ENCODE results near the gene HNRNPM. TPM values are rescaled to one million over a fixed set of nuclear protein-coding genes. Genes with fewer than 3 reads are reported as not detected.

Gene HNRNPM
- total RNA-seq, 1 experiment from 2014 or later: 468 TPM

DNA sequence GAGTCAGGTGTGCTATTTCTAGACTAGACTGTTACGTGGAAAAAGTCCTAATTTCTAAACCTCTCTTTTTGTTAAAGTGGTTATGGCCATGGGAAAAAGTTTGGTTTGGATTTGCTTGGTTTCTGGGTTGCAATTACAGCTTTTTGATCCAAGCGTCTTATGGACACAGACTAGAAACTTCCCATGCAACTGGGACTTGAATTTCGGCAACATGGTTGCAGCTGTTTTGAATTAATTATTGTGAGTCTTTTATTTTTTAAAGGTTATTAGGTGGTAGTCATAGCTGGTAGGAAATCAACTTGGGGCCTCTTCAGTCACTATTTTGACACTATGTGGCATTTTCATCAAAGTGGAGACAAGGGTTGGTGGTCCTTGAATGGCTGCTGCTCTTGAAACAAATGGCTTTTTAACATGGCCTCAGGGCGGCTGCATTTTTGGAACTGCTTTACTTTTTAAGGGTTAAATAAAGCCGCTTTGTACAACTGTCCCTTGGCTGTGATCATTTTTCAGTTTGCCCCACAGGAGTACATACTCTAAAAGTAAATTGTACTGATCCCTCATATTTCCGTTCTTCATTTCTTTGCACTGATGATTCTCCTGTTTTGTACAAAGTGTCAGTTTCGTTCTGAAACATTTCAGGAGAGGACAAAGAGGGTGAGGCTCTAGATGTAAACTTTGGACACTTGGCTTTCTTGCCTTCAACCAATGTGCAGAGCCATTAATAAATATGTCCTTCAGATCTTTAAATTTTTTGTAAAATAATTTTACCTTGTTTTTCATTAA is 15.9 kb downstream of the HNRNPM start:
- no peak overlapping the region for H3K18ac ChIP-seq (ENCODE audit: insufficient read length, low read depth, low read length)
- H3K9me3 ChIP-seq (ENCODE audit: control insufficient read depth, low read depth, low read length): no peaks in the 10 kb centered on the region
- no peak overlapping the region for H3K14ac ChIP-seq (ENCODE audit: insufficient read depth, low read length)
- DNase-seq: no peak
- H2BK5ac ChIP-seq (ENCODE audit: insufficient read length, low read length): no peak overlapping the region
- H3K4me3 Mint-ChIP-seq: no peak overlapping the region
- peaks cover 53 to 58% of the 10 kb centered on the region in 2 experiments for H3K4me1 Mint-ChIP-seq
- no peak overlapping the region for H4K8ac ChIP-seq (replicated peaks; ENCODE audit: insufficient read length, low read depth, low read length)
- no peak overlapping the region for H3T11ph ChIP-seq (ENCODE audit: low read length)
- H3K23ac ChIP-seq (ENCODE audit: insufficient read length, low read depth, low read length): no peak overlapping the region
- no peak overlapping the region; a peak in 1 of 7 replicates for H3K27ac Mint-ChIP-seq
- WGBS (ENCODE audit: extremely low coverage, insufficient read length, low lambda C conversion rate): no CpG with 5 or more reads among the region's 7 CpGs
- H3K4me2 ChIP-seq (ENCODE audit: insufficient read depth, insufficient read length, low read length): no peak overlapping the region
- peaks cover 38 to 78% (median 65%) of the 10 kb centered on the region in 3 experiments; a peak in 6 of 7 replicates for H3K36me3 Mint-ChIP-seq (ENCODE audit: insufficient read depth in 1 of 3, low read depth in 3 of 3)
- no peak overlapping the region for H2BK20ac ChIP-seq (ENCODE audit: low read depth, low read length, poor library complexity, severe bottlenecking)
- peaks cover 72% of the 10 kb centered on the region for H3K79me2 ChIP-seq (ENCODE audit: insufficient read depth, low read length)
- no peak overlapping the region for H3K9ac ChIP-seq (ENCODE audit: extremely low read depth, insufficient read length, low read length)
- H3K9me3 Mint-ChIP-seq: no peaks in the 10 kb centered on the region
- H3K27ac ChIP-seq (ENCODE audit: insufficient read length, low read depth, low read length): no peak overlapping the region
- H2AFZ ChIP-seq (ENCODE audit: low read length): no peak overlapping the region
- TF ChIP-seq, protein P1, sequence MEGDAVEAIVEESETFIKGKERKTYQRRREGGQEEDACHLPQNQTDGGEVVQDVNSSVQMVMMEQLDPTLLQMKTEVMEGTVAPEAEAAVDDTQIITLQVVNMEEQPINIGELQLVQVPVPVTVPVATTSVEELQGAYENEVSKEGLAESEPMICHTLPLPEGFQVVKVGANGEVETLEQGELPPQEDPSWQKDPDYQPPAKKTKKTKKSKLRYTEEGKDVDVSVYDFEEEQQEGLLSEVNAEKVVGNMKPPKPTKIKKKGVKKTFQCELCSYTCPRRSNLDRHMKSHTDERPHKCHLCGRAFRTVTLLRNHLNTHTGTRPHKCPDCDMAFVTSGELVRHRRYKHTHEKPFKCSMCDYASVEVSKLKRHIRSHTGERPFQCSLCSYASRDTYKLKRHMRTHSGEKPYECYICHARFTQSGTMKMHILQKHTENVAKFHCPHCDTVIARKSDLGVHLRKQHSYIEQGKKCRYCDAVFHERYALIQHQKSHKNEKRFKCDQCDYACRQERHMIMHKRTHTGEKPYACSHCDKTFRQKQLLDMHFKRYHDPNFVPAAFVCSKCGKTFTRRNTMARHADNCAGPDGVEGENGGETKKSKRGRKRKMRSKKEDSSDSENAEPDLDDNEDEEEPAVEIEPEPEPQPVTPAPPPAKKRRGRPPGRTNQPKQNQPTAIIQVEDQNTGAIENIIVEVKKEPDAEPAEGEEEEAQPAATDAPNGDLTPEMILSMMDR (conservative IDR thresholded peaks at IDR 0.05): no peak
- no peaks in the 10 kb centered on the region for H3K27me3 ChIP-seq (ENCODE audit: insufficient read depth, low read length)
- no peaks in the 10 kb centered on the region for H3K23me2 ChIP-seq (ENCODE audit: insufficient read length, low read depth, low read length, poor library complexity, severe bottlenecking)
- H2AK5ac ChIP-seq (ENCODE audit: insufficient read length, low read length): no peak overlapping the region
- H3K79me1 ChIP-seq (ENCODE audit: insufficient read depth, low read depth, low read length, poor library complexity, severe bottlenecking): peaks cover 11% of the 10 kb centered on the region
- no peak overlapping the region for H3K4ac ChIP-seq (ENCODE audit: low read depth, low read length)
- no peaks in the 10 kb centered on the region for H4K20me1 ChIP-seq (ENCODE audit: control insufficient read depth, insufficient read depth, insufficient read length)
- no peak overlapping the region for H3K56ac ChIP-seq (ENCODE audit: insufficient read length, low read depth, low read length)
- H2BK120ac ChIP-seq (ENCODE audit: low read depth, low read length, poor library complexity, severe bottlenecking): no peak overlapping the region
- H4K91ac ChIP-seq (ENCODE audit: insufficient read length, low read depth, low read length): no peak overlapping the region
- H2BK12ac ChIP-seq (ENCODE audit: insufficient read length, low read depth, low read length): no peak overlapping the region
- H3K27me3 Mint-ChIP-seq (ENCODE audit: low read depth): no peaks in the 10 kb centered on the region
- no peak overlapping the region for H2BK15ac ChIP-seq (ENCODE audit: low read depth, low read length)
- H4K5ac ChIP-seq (ENCODE audit: insufficient read length, low read depth, low read length): no peak overlapping the region
- H3K4me1 ChIP-seq (ENCODE audit: insufficient read depth, low read length): peaks cover 2% of the 10 kb centered on the region; the same call in 1 of the 2 replicates

All from H9 (cell line).